HG02943 (cell line): ENCODE data around the gene POFUT2.

ENCODE experiments used
- ATAC-seq: cut with Tn5 transposase; IDR thresholded peaks from one replicate; pipeline ENCODE4 v1.9.1; 2021; ENCODE audit warnings: mild to moderate bottlenecking, low read depth, moderate library complexity; ENCODE audit not compliant: unreplicated experiment

POFUT2 gene

GRCh38 chr21:45253633-45254459, 33.8 kb downstream of the POFUT2 start:
- ATAC-seq, result no peak

GRCh38 chr21:45253180-45253579, 34.5 kb downstream of the POFUT2 start:
- no peak for ATAC-seq

GRCh38 chr21:45252448-45252925, 35.2 kb downstream of the POFUT2 start:
- ATAC-seq, result no peak

GRCh38 chr21:45251635-45252447, 35.9 kb downstream of the POFUT2 start:
- ATAC-seq, result no peak

GRCh38 chr21:45250914-45251634, 36.6 kb downstream of the POFUT2 start:
- no peak for ATAC-seq

- no peak for ATAC-seq
These were observed 37.4 kb downstream of the POFUT2 start for GRCh38 chr21:45250272-45250671.

- no peak for ATAC-seq
These were observed 38.1 kb downstream of the POFUT2 start for GRCh38 chr21:45249626-45250025.

- no peak for ATAC-seq
These were observed 38.8 kb downstream of the POFUT2 start for GRCh38 chr21:45248893-45249381.

GRCh38 chr21:45248301-45248892, 39.3 kb downstream of the POFUT2 start:
- ATAC-seq, result no peak

GRCh38 chr21:45246386-45247320, 41.0 kb downstream of the POFUT2 start:
- ATAC-seq, result no peak

GRCh38 chr21:45244799-45245340, 42.8 kb downstream of the POFUT2 start:
- no peak for ATAC-seq

GRCh38 chr21:45243603-45244002, 44.1 kb downstream of the POFUT2 start:
- no peak for ATAC-seq

GRCh38 chr21:45241357-45241756, 46.3 kb downstream of the POFUT2 start:
- ATAC-seq, result no peak

GRCh38 chr21:45237401-45237800, 50.3 kb downstream of the POFUT2 start:
- no peak for ATAC-seq

- ATAC-seq, result no peak
These were observed 51.2 kb downstream of the POFUT2 start for GRCh38 chr21:45236481-45236880.

GRCh38 chr21:45235488-45235887, 52.2 kb downstream of the POFUT2 start:
- no peak for ATAC-seq

GRCh38 chr21:45234965-45235364, 52.7 kb downstream of the POFUT2 start:
- no peak for ATAC-seq

- no peak for ATAC-seq
These were observed 53.6 kb downstream of the POFUT2 start for GRCh38 chr21:45234127-45234526.

- no peak for ATAC-seq
These were observed 56.0 kb downstream of the POFUT2 start for GRCh38 chr21:45231705-45232104.
